HG03159 (cell line): ENCODE data around the gene PXDC1.
"Not testable (repeated sequence)": the region's sequence is repeated elsewhere in the genome, so short reads cannot be mapped to it uniquely, and the experiment has no call there.

Experiments used
- ATAC-seq: cut with Tn5 transposase; IDR thresholded peaks from one replicate; pipeline ENCODE4 v1.9.1; 2021; ENCODE audit warnings: mild to moderate bottlenecking, moderate library complexity; ENCODE audit not compliant: unreplicated experiment

The PXDC1 gene

GRCh38 chr6:3784423-3784822 is 32.9 kb upstream of the PXDC1 start:
- no peak for ATAC-seq

DNA sequence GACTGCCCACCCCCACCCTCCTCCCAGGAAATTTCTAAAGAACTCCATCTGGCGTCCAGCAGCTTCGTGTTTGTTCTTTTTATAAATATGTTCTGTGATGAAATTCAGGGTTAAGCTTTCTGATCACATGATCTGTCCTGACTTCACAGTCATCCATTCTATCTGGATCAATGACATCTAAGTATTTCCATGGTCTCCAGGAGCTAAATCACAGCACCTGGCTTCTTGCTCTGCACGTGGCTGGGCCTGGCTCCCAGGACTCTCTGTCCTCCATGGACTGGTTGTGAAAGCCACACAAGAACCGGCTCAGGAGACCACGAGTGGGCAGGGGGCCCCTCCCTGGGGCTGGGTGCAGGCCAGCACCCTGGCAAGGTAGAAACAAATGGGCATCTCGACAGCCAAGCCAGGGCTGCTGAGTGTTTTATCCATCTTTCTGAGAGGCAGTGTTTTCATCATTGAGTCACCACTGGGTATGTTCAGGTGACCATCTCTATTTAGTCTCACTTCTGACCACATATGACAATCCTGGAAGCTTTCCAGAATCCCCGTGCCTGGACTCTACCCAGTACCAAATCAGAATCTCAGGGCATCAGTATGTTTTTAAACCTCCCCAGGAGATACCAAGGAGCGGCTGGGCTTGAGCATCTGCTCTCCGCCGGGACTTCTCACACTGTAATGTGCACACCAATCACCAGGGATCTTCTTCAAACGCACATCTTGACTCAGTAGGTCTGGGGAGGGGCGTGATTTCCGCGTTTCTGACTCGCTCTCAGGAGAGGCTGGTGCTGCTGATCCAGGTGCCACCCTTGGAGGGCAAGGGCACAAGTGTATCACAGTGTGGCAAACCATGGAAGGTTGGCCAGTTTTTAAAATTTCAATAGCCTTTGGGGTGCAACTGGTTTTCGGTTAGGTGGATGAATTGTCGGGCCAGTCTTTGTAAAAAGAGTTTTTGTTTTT is 31.6 kb upstream of the PXDC1 start:
- no peak for ATAC-seq

DNA sequence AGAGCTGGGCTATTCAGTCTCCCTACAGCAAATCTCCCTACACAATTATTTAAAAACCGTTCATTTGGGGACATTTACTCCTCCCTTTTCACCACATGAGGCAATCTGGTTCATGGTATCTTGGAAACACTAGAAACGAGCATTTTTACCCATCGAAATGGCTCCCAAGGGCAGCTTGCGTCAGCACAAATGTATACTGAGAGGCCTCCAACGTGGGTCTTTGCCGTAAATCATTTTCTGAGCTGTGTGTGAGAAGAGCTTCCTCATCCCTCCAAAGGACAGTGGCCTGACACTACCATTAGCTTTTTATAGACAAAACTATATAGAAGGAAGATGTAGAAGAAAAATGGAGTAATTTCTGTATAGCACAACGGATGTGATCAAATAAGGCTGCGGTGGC is 30.0 kb upstream of the PXDC1 start:
- ATAC-seq = no peak

GRCh38 chr6:3779574-3779849 is 28.0 kb upstream of the PXDC1 start:
- no peak for ATAC-seq

DNA sequence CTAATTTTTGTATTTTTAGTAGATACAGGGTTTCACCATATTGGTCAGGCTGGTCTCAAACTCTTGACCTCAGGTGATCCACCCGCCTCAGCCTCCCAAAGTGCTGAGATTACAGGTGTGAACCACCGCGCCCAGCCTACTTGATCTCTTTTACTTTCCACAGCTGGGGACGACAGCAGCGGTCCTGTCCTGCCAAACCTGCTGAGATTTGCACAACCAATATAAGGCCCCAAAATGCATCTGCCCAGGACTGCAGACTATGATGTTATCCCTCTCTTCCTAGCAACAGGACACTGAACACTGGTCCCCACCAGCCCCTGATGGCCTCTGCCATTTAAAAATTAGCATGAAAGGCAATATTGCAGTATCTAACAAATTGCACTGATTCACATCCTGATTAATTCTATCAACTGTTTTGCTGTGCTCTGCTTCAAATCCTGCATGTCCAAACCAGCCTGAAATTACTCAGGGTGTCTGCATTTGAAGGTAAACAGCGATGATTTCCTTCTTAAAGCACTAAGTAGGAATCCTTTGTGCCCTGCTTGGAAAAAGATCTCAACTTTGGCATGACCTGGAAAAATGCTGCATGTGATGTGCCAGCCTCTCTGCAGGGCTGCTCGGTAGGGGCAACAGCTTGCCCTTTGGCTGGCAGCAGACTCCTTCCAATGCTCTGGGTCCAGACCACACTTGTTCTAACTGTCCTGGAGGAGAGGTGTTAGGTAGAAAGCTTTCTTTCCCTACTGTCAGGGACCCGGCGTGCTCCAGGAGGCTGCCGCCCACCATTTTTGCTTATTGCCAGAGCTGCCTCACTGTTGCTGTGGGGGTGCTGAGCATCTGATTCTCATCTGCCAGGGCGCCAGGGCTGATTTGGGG is 27.4 kb upstream of the PXDC1 start:
- no peak for ATAC-seq

DNA sequence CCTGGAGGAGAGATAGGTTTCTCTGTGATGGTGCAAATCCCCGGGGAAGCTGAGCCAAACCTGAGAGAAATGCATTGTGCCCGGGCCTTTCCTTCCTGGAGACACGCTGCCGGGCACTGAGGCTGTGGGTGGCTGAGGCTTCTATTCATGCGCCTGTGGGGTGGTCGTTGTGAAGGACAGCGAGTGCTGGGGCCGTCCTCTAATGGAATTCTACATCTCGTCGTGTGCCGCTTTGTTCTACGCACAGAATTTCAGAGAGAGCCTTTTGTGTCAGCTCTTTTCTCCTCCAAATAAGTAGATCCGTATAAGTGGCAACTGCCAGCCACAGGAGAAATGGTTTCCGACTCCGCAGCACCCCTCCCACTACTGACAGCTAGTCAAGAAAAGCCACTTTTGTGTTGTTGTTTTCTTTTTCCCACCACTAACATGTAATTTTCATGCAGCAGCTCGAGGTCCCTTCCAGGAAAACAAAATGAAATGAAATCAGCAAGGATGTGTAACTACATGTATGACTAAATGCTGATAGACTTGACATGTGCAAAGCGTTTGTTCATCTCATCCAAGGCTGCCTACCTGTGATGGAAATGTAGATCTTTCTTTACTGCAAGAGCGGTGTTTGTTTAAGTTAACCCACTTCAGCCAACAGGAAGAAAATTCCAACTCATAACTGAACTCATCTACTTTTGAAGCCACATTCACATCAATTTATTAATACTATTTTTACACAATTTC is 26.4 kb upstream of the PXDC1 start:
- ATAC-seq = no peak

GRCh38 chr6:3776881-3777507 is 25.5 kb upstream of the PXDC1 start:
- no peak for ATAC-seq

DNA sequence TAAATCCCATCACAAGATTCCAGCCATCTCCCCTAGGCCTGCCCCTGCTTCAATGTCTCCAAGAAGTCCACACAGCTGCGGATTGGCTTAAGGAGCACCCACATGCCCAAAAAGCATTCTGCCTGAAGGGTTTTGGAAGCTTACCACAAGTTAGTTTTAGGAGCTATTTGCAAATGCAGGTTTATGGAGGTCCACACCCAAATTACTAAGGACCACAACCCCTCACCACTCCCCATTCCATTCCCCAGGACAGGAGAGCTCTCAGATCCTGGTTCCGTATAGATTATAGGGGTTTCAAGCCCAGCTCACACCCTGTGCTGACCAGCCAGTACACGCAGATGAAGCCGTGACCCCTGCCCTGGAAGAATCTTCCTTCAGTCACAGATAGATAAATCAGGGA is 24.3 kb upstream of the PXDC1 start:
- no peak for ATAC-seq

DNA sequence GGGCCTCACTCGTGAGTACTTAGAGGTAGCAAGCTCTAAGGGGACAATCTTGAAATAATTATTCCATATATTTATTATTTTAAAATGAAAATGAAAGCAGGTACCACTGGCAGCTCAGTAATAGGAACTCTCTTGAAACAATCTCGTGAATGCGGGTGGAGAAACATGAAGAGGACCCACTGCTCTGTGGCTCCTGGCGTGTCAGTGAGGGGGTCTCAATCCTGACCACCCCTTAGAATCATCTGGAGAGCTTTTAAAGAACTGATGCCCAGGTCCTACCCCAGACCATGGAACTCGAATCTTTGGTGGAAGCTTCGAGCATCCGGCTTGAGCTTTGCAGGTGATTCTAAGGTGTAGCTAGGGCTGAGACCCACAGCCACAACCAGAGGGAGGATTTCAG is 23.9 kb upstream of the PXDC1 start:
- ATAC-seq = no peak

DNA sequence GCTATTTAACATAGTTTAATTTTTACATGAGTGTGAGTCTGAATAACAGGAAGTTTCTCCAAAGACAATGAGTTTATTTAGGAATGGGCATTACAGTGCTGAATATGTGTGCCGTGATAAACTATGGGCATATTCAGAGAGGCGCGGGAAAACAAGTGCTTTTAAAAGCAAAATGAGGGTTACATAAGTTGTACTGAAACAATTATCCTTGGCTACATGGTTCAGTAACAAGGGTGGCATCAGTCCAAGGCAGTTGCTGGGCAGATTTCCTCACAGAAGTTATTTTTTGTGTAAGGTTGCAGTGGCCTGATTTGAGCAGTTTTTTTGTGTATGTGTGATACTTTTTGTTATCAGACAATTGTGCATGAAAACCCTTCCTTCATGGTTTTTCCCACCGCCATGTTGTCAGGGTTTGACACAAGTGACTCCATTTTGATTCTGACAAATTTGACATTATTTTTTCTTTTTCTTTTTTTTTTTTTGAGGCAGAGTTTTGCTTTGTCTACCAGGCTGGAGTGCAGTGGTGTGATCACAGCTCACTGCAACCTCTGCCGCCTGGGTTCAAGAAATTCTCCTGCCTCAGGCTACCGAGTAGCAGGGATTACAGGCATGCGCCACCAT is 22.3 kb upstream of the PXDC1 start:
- ATAC-seq = no peak

- ATAC-seq = not testable (repeated sequence)
Measured at GRCh38 chr6:3772127-3772999, 20.9 kb upstream of the PXDC1 start.

DNA sequence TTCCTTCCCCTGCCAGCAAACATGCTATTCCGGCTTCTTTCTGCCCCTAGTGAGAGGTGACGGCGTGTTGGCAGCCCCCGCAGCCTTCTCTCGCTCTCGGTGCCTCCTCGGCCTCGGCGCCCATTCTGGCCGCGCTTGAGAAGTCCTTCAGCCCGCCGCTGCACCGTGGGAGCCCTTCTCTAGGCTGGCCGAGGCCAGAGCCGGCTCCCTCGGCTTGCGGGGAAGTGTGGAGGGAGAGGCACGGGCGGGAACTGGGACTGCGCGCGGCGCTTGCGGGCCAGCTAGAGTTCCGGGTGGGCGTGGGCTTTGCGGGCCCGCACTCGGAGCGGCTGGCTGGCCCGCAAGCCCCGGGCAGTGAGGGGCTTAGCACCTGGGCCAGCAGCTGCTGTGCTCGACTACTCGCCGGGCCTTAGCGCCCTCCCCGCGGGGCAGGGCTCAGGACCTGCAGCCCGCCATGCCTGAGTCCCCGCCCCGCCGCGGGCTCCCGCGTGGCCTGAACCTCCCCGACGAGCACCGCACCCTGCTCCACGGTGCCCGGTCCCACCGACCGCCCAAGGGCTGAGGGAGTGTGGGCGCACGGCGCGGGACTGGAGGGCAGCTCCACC is 20.0 kb upstream of the PXDC1 start:
- no peak for ATAC-seq

DNA sequence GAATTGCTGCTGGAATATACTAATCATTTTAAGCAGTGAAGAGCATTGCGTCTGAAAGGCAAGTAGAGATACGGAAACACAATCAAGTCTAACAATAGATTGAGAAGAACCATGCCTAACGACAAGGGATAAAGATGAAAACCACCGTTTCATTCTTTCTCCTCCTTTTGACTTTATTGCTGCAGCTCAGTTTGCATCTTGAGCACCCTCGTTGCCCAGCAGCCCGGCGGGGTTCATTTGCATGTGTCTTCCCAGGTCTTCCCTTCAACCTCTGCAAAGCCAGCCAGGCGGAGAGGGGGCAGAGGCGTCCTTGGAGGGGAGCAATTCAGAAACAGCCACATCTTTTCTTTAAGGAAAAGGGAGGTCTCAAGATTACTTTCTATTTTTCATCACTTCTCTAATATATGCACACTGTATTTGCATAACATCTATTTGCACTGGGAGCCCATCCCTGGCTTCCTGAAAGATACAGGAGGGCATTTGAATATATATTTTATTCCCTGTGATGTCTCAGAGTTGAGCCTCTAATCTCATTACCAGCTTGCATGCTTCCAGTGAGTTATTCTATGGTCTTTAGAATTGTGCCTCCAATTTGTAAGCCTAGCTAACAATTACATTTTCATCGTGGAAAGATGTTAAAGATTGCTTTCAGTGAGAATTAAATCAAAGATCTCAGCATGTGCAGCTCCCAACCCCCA is 18.7 kb upstream of the PXDC1 start:
- no peak for ATAC-seq

- no peak for ATAC-seq
Measured at GRCh38 chr6:3769610-3770009, 18.1 kb upstream of the PXDC1 start.

GRCh38 chr6:3768502-3768901 is 17.0 kb upstream of the PXDC1 start:
- ATAC-seq = no peak

- not testable (repeated sequence) for ATAC-seq
Measured at GRCh38 chr6:3767483-3767882, 16.0 kb upstream of the PXDC1 start.

- ATAC-seq = no peak
Measured at GRCh38 chr6:3766214-3766613, 14.7 kb upstream of the PXDC1 start.

DNA sequence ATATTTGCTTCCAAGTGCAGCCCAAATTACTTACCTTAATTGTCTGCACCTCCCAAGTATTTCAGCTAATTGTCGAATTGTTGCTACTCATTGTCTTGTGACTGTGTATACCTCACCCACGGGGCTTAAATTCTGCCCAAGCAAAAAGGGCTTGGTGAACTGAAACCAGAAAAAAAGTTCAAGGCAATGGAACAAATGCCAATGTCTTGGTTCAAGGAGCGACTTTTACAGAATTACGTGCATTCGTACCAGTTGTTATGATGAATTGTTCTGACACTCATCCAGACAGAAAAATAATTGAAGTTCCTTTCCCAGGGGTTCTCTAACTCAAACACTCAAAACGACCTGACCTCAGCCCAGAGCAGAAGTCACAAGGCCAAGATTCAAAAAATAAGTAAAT is 13.9 kb upstream of the PXDC1 start:
- ATAC-seq = no peak
